GM19239 (cell line): ENCODE measurements around the gene EPB41L4A.
"Not testable (repeated sequence)": the region's sequence is repeated elsewhere in the genome, so short reads cannot be mapped to it uniquely, and the experiment has no call there.

Experiments used
- DNase-seq: peaks from one replicate; pipeline ENCODE4 v3.0.0; 2011; ENCODE audit warnings: low spot score; ENCODE audit not compliant: insufficient read length
- FAIRE-seq: peaks from 2 replicates; lab custom pipeline; 2011; peaks lifted over from hg19 to GRCh38; lab: Jason Lieb, UNC

The EPB41L4A gene

GRCh38 chr5:112222997-112223396, 196.1 kb downstream of the EPB41L4A start:
- DNase-seq, FAIRE-seq: not testable (repeated sequence)

GRCh38 chr5:112221128-112221527, 197.9 kb downstream of the EPB41L4A start:
- no peak for DNase-seq
- no peak for FAIRE-seq

- no peak for DNase-seq
- FAIRE-seq, result no peak
Observed at GRCh38 chr5:112219000-112219399, 200.1 kb downstream of the EPB41L4A start.

GRCh38 chr5:112217843-112218579, 201.1 kb downstream of the EPB41L4A start:
- FAIRE-seq (no peak), DNase-seq (no peak)

- no peak for DNase-seq
- FAIRE-seq, result no peak
Observed at GRCh38 chr5:112216140-112216539, 202.9 kb downstream of the EPB41L4A start.

GRCh38 chr5:112210430-112211005, 208.6 kb downstream of the EPB41L4A start:
- peak; percentile 65 for FAIRE-seq
- DNase-seq, result no peak

GRCh38 chr5:112208699-112209615, 210.1 kb downstream of the EPB41L4A start:
- FAIRE-seq (no peak), DNase-seq (no peak)

DNA sequence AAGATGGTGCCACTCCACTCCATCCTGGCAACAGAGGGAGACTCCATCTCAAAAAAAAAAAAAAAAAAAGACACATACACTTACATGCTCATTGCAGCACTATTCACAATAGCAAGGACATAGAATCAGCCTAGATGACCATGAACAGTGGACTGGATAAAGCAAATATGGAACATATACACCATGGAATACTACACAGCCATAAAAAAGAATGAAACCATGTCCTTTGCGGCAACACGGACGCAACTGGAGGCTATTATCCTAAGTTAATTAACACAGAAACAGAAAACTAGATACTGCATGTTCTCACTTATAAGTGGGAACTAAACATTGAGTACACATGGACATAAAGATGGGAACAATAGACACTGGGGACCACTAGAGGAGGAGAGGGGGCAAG, 210.9 kb downstream of the EPB41L4A start:
- not testable (repeated sequence) for DNase-seq, FAIRE-seq

DNA sequence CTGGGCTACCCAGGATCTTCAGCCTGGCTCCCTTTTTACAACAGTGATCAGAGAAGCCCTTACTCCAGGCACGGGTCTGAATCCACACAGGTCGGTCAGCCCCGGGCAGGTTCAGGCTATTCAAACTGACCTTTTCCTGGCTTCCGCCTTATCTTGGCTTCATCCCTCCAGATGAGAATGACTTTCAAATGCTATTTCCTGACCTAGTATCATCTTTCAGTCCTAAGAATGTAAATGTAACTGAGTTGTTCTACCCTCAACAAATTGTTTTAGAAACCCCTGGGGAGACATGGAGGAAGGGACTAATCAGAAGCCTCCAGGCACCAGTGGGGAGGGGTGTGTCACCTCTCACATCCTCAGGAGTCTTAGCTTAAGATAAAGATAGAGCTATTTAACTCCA, 213.2 kb downstream of the EPB41L4A start:
- DNase-seq (no peak), FAIRE-seq (no peak)

DNA sequence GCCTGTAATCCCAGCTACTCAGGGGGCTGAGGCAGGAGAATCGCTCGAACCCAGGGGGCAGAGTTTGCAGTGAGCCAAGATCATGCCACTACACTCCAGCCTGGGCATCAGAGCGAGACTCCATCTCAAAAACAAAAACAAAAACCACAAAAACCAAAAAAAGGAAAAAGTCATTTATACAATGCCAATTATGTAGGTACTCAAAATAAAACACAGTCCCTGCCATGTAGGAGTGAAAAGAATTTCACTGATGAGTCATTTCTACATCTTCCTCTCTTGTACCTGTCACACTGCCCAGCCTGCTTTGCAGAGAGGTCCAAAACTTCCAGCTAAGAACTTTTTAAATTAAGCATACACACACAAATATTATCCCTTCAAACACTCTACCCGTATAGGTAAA, 215.8 kb downstream of the EPB41L4A start:
- DNase-seq, result no peak
- no peak for FAIRE-seq

DNA sequence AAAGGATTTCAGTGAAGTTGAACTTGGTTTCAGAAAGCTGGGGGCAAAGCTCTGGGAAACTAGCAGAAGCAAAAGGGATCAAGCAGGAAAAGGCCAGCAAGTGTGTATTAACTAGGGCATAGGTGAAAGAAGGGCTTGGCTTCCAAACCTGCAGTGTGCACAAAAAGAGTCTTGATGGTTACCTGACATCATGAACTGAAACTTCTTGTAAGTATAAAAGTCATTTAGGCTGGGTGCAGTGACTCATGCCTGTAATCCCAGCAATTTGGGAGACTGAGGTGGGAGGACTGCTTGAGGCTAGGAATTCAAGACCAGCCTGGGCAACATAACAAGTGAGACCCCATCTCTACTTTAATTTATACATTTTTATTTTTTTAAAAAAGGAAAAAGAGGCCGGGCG, 216.4 kb downstream of the EPB41L4A start:
- DNase-seq, result no peak
- no peak for FAIRE-seq

GRCh38 chr5:112201141-112201540, 217.9 kb downstream of the EPB41L4A start:
- no peak for FAIRE-seq
- no peak for DNase-seq

GRCh38 chr5:112200131-112200530, 218.9 kb downstream of the EPB41L4A start:
- FAIRE-seq, result no peak

GRCh38 chr5:112196584-112196983, 222.5 kb downstream of the EPB41L4A start:
- no peak for FAIRE-seq
- DNase-seq, result no peak

More at GRCh38 chr5:112200131-112200530, 218.9 kb downstream of the EPB41L4A start:
- DNase-seq, result no peak

DNA sequence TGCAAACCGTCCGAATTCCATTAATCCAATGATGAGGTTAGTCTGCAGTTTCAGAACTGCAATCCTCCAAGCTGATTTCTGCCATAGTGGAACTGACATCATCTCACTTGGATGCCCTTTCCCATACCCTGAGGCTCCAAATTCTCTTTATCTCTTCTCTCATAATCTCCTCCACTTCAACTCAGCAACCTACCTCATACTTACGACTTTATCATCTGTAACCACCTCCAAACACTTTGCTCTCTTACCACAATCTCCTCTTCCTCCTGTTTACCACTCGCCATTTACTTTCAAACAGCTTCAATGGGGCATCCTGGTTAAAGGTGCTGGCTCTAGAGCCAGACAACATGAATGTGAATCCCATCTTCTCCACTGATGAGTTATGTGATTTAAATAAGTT, 223.2 kb downstream of the EPB41L4A start:
- no peak for FAIRE-seq

DNA sequence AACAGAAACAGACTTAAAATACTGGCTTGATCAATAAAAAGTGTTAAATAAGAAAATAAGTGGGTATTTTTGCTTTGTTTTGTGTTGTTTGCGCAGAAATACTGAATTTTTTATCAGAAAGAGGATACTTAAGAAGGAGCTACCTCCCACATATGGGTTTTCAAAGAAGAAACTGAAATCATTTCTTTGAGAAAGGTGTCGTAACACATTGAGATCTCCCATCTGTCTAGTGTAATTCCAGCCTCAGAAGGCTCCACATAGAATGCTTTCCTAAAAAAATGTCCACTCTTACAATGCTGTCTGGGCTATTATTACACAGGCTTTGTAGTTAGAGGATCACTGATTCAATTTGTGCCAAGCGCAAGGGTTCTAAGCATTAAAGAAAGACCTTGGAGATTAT, 226.2 kb downstream of the EPB41L4A start:
- DNase-seq (no peak), FAIRE-seq (no peak)

More for the DNA sequence above, 223.2 kb downstream of the EPB41L4A start:
- no peak for DNase-seq

DNA sequence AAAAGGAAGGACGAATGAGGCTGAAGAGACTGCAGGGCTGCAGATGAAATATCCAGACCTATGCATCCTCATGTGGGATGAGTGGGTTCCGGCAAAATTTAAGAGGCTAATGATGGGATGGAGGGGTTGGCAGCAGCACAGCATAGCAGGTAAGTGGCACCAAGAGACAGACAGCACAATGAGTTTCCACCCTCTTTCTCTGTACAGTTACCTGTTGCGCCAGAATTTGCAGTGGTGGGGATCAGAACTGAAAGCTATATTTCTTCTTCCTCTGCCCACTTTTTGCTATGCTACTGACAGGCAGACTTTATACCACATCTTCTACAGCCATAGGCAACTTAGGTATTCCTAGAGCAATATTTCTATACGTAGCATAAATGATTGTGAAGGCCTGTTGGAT, 227.0 kb downstream of the EPB41L4A start:
- DNase-seq, result no peak
- FAIRE-seq, result no peak

DNA sequence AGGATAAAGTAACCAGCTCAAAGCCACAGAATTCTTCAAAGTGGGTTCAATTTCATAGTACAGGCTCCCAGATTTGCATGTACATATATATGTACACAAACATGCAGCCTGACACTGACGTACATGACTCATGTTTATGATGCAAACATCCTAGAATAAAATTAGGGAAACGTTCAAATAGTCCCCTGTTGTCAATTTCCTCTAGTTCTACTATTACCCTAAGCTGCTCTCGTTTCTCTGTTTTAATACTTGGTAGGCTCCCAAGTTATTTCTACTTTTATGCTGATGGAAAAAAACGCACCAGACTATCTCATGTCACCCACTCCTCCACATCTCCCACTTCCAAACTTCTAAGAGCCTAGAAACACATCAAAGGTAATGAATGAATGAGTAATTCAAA, 229.7 kb downstream of the EPB41L4A start:
- FAIRE-seq (no peak), DNase-seq (no peak)

- FAIRE-seq (peak; percentile 42), DNase-seq (no peak)
Observed at GRCh38 chr5:112186401-112186990, 232.6 kb downstream of the EPB41L4A start.

DNA sequence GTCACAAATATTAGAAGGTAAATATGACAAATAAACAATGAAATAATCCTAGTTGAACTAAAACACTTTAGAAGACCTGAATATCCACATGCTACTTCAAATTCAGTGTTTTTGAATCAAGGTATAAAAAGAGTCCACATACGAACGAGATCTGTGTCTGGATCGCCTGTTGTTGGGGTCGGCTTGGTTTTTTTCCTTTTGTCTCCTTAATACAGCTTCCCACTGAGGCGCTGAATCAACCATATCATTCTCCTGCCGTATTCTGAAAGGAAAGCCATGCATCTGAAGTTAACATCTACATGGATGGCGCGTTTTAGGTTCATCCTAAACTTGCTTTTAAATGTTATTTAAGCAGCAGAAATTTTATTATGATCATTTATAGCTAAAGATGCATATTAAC, 235.2 kb downstream of the EPB41L4A start:
- no peak for FAIRE-seq
- no peak for DNase-seq
